SK-N-SH (cell line): ENCODE measurements around the gene NDUFC2. TPM values are rescaled to one million over a fixed set of nuclear protein-coding genes. Genes with fewer than 3 reads are reported as not detected.
A peak's percentile ranks its signal among the peaks of the same experiment; 100 is the strongest.

Experiments used
- CTCF ChIA-PET: fragments of 300-600, 350-600 bp; formaldehyde crosslinking; extraction: SDS; loops from one replicate; lab custom pipeline; 2021; lab: Yijun Ruan, JAX
- POLR2A ChIA-PET: fragments of 350-600 bp; sonication (Branson Sonifier 250); formaldehyde crosslinking; extraction: SDS; loops from one replicate; lab custom pipeline; 2020; ENCODE audit warnings: antibody characterized with exemption, inconsistent platforms; lab: Yijun Ruan, JAX
- DNase-seq: peaks from one replicate; pipeline ENCODE4 v3.0.0; 2012
- H2AFZ ChIP-seq: fragments of 200-600 bp; sonication (generic); 2 replicates; pipeline ENCODE4 v1.8.1; 2016; ENCODE audit warnings: antibody characterized with exemption, mild to moderate bottlenecking, low read depth
- H3F3A ChIP-seq: fragments of 200-600 bp; sonication (generic); replicated peaks from 2 replicates; pipeline ENCODE3; 2016; ENCODE audit warnings: antibody characterized with exemption, mild to moderate bottlenecking; ENCODE audit not compliant: insufficient read depth
- H3K27ac ChIP-seq, 2 experiments: fragments of 200-500 bp in 1 of 2; fragments of 200-600 bp in 1 of 2; sonication (Bioruptor generic) in 1 of 2; sonication (generic), shearing (Covaris generic) in 1 of 2; 2 replicates each; pipeline versions ENCODE4 v1.5.1 to v1.6.1; 2014 to 2016; ENCODE audit warnings: low read depth in 2 of 2, inconsistent platforms in 1 of 2, low read length in 1 of 2, mild to moderate bottlenecking in 1 of 2, mixed read lengths in 1 of 2
- H3K27me3 ChIP-seq: fragments of 200-600 bp; sonication (generic), shearing (Covaris generic); 2 replicates; pipeline ENCODE4 v1.6.1; 2016; ENCODE audit warnings: mixed run types; ENCODE audit not compliant: insufficient read depth
- H3K36me3 ChIP-seq, 2 experiments: fragments of 200-500 bp in 1 of 2; fragments of 200-600 bp in 1 of 2; sonication (Bioruptor generic) in 1 of 2; sonication (generic) in 1 of 2; replicated peaks in 1 of 2; 2 replicates each; pipeline versions ENCODE3 to v1.5.1; 2014 to 2016; ENCODE audit warnings: low read length in 1 of 2, mild to moderate bottlenecking in 1 of 2; ENCODE audit not compliant: insufficient read depth in 2 of 2, control insufficient read depth in 1 of 2
- H3K4me1 ChIP-seq, 2 experiments: fragments of 200-500 bp in 1 of 2; fragments of 200-600 bp in 1 of 2; sonication (Bioruptor generic) in 1 of 2; sonication (generic), shearing (Covaris generic) in 1 of 2; 2 replicates each; pipeline versions ENCODE4 v1.5.1 to v1.6.1; 2014 to 2016; ENCODE audit warnings: low read depth in 1 of 2, low read length in 1 of 2, mixed run types in 1 of 2; ENCODE audit not compliant: insufficient read depth in 2 of 2, control insufficient read depth in 1 of 2
- H3K4me2 ChIP-seq: fragments of 200-600 bp; sonication (generic), shearing (Covaris generic); 2 replicates; pipeline ENCODE4 v1.6.1; 2017; ENCODE audit warnings: mixed run types
- H3K4me3 ChIP-seq, 2 experiments: fragments of 200-500 bp in 1 of 2; fragments of 200-600 bp in 1 of 2; sonication (Bioruptor generic) in 1 of 2; sonication (generic), shearing (Covaris generic) in 1 of 2; 2 replicates each; pipeline versions ENCODE4 v1.5.1 to v1.8.1; 2014 to 2016; ENCODE audit warnings: low read depth in 2 of 2, inconsistent platforms in 1 of 2, low read length in 1 of 2, mild to moderate bottlenecking in 1 of 2, mixed read lengths in 1 of 2, moderate library complexity in 1 of 2
- H3K79me2 ChIP-seq: fragments of 200-600 bp; sonication (generic); 2 replicates; pipeline ENCODE4 v1.8.1; 2017; ENCODE audit warnings: mild to moderate bottlenecking; ENCODE audit not compliant: insufficient read depth
- H3K9ac ChIP-seq: fragments of 200-600 bp; sonication (generic); 2 replicates; pipeline ENCODE4 v1.6.1; 2017; ENCODE audit warnings: mixed run types
- H3K9me2 ChIP-seq: fragments of 200-600 bp; sonication (generic); 2 replicates; pipeline ENCODE4 v1.6.1; 2017; ENCODE audit warnings: mixed run types
- H3K9me3 ChIP-seq: fragments of 200-600 bp; sonication (generic); 2 replicates; pipeline ENCODE4 v1.6.1; 2017; ENCODE audit warnings: mixed run types, mild to moderate bottlenecking, moderate library complexity
- H4K20me1 ChIP-seq: fragments of 200-600 bp; sonication (generic); 2 replicates; pipeline ENCODE4 v1.6.1; 2017; ENCODE audit warnings: mild to moderate bottlenecking, mixed run types; ENCODE audit not compliant: insufficient read depth
- ELF1 ChIP-seq: IDR thresholded peaks from 2 replicates; pipeline ENCODE4 v1.4.0; 2012
- EP300 ChIP-seq, 2 experiments: IDR thresholded peaks; 2 replicates each; pipeline versions ENCODE4 v1.4.0 to v1.6.1; 2012; ENCODE audit warnings: borderline replicate concordance in 1 of 2, low read depth in 1 of 2, low read length in 1 of 2
- EZH2phosphoT487 ChIP-seq: fragments of 200-600 bp; sonication (generic); IDR thresholded peaks from 2 replicates; pipeline ENCODE4 v1.6.1; 2017; ENCODE audit warnings: low read depth, mixed run types, mild to moderate bottlenecking, antibody characterized with exemption, moderate library complexity, borderline replicate concordance
- FOSL2 ChIP-seq: IDR thresholded peaks from 2 replicates; pipeline ENCODE4 v1.4.0; 2012; ENCODE audit warnings: low read depth, mild to moderate bottlenecking, moderate library complexity, borderline replicate concordance
- FOXJ3 ChIP-seq: sonication (generic); formaldehyde crosslinking; IDR thresholded peaks from 2 replicates; pipeline ENCODE4 v1.5.1; 2020; ENCODE audit warnings: mild to moderate bottlenecking, missing genetic modification reagents
- JUND ChIP-seq: IDR thresholded peaks from 2 replicates; pipeline ENCODE4 v1.4.0; 2012
- NFIC ChIP-seq: IDR thresholded peaks from 2 replicates; pipeline ENCODE4 v1.4.0; 2012; ENCODE audit warnings: borderline replicate concordance
- POLR2AphosphoS5 ChIP-seq: IDR thresholded peaks from 2 replicates; pipeline ENCODE4 v1.6.1; 2012; ENCODE audit warnings: low read depth, low read length
- RAD21 ChIP-seq: IDR thresholded peaks from 2 replicates; pipeline ENCODE4 v1.6.1; 2012; ENCODE audit warnings: mild to moderate bottlenecking, low read length
- SIN3A ChIP-seq: IDR thresholded peaks from 2 replicates; pipeline ENCODE4 v1.6.1; 2012; ENCODE audit warnings: low read depth, mild to moderate bottlenecking, low read length, moderate library complexity, borderline replicate concordance
- SMC3 ChIP-seq: IDR thresholded peaks from 2 replicates; pipeline ENCODE4 v1.6.1; 2012; ENCODE audit warnings: low read depth, low read length, improper control_type of control experiment
- TAF1 ChIP-seq: IDR thresholded peaks from 2 replicates; pipeline ENCODE4 v1.6.1; 2012; ENCODE audit warnings: low read depth, mild to moderate bottlenecking, low read length, moderate library complexity, borderline replicate concordance
- TCF12 ChIP-seq: IDR thresholded peaks from 2 replicates; pipeline ENCODE4 v1.4.0; 2012
- TEAD4 ChIP-seq: IDR thresholded peaks from 2 replicates; pipeline ENCODE4 v1.4.0; 2012; ENCODE audit warnings: mild to moderate bottlenecking, borderline replicate concordance; ENCODE audit not compliant: insufficient read depth
- WGBS: methylation state at CpG from one replicate; pipeline ENCODE4 v1.1.6; 2017; ENCODE audit warnings: low lambda C conversion rate; 5-methylcytosine and 5-hydroxymethylcytosine counted together
- polyA plus RNA-seq, 3 experiments: library from polyadenylated mRNA; depleted of rRNA; stranded (reverse); fragments of >200 nt; gene quantifications; 2 replicates each; pipeline ENCODE4 v1.2.3, GENCODE V29; 2012
- TF ChIP-seq, protein P1 (sequence below): fragments of 150-350 bp; IDR thresholded peaks from 2 replicates; pipeline ENCODE4 v1.6.1; 2017; ENCODE audit warnings: antibody characterized with exemption, low read length, low read depth, borderline replicate concordance
- TF ChIP-seq, protein P2 (sequence below): IDR thresholded peaks from 2 replicates; pipeline ENCODE4 v1.4.0; 2012; ENCODE audit warnings: low read depth
- TF ChIP-seq, protein P3 (sequence below): IDR thresholded peaks from 2 replicates; pipeline ENCODE4 v1.6.1; 2012; ENCODE audit warnings: mild to moderate bottlenecking, low read depth, low read length, moderate library complexity
- TF ChIP-seq, protein P4 (sequence below): IDR thresholded peaks from 2 replicates; pipeline ENCODE4; 2012

The NDUFC2 gene
- polyA plus RNA-seq, 1 of the 3 experiments (the other 2 are of a cell fraction), result 235 TPM

DNA sequence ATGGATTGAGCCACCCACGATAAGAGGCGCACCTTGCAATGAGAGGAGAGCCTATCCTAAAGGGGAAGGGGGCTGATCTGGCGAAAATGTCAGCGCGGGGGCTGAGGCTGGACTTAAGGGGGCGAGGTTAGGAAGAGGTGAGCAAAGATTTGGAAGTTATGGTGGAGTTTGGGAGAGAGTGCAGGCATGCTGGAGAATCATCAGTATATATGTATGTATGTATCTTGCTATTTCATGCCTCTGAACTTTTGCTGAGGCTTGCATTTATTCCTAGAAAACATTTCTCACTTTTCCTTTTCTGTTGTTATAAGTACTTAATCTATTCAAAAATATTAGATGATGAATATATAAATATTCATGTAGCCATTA is 33.2 kb downstream of the NDUFC2 start:
- Histone ChIP-seq H3K4me2 (peak overlapping the region; percentile 82; the same call in 1 of the 2 replicates), H3K9me2 (no peaks in the 10 kb centered on the region), H2AFZ (peak overlapping the region; percentile 99), H3K4me1 (peaks cover 9 to 11% of the 10 kb centered on the region in 2 experiments; a peak in 2 of 4 replicates), H3F3A (peaks cover 7% of the 10 kb centered on the region), H3K27ac (no peak overlapping the region; a peak in 2 of 4 replicates), H3K79me2 (peaks cover 5% of the 10 kb centered on the region; the same call in 1 of the 2 replicates), H3K27me3 (no peaks in the 10 kb centered on the region), H3K36me3 (no peaks in the 10 kb centered on the region), H3K9ac (no peak overlapping the region), H3K4me3 (peak overlapping the region in 1 of 2 experiments; percentile 64; a peak in 1 of 4 replicates), H4K20me1 (no peaks in the 10 kb centered on the region), H3K9me3 (no peaks in the 10 kb centered on the region)
- WGBS, result 28% methylated on average over 6 of the region's 6 CpGs
- ChIA-PET POLR2A (interaction anchor here (1.3 to 1.8 kb wide), 3 partner anchors 16 to 52 kb away, joined by 5 to 10 read pairs (median 7); partner anchors contain the start of genes INTS4 and NDUFC2), CTCF (interaction anchor here (0.7 to 3.3 kb wide), 36 partner anchors 9 to 528 kb away, joined by 3 to 30 read pairs (median 4); partner anchors contain the start of genes INTS4 and NARS2)
- TF ChIP-seq, protein P1, sequence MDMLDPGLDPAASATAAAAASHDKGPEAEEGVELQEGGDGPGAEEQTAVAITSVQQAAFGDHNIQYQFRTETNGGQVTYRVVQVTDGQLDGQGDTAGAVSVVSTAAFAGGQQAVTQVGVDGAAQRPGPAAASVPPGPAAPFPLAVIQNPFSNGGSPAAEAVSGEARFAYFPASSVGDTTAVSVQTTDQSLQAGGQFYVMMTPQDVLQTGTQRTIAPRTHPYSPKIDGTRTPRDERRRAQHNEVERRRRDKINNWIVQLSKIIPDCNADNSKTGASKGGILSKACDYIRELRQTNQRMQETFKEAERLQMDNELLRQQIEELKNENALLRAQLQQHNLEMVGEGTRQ, result no peak
- no peak for TF ChIP-seq EZH2phosphoT487
- TF ChIP-seq RAD21, result no peak
- TF ChIP-seq NFIC, result no peak
- TF ChIP-seq TAF1, result no peak
- TF ChIP-seq, protein P2, sequence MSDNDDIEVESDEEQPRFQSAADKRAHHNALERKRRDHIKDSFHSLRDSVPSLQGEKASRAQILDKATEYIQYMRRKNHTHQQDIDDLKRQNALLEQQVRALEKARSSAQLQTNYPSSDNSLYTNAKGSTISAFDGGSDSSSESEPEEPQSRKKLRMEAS, result no peak
- TF ChIP-seq, protein P3, sequence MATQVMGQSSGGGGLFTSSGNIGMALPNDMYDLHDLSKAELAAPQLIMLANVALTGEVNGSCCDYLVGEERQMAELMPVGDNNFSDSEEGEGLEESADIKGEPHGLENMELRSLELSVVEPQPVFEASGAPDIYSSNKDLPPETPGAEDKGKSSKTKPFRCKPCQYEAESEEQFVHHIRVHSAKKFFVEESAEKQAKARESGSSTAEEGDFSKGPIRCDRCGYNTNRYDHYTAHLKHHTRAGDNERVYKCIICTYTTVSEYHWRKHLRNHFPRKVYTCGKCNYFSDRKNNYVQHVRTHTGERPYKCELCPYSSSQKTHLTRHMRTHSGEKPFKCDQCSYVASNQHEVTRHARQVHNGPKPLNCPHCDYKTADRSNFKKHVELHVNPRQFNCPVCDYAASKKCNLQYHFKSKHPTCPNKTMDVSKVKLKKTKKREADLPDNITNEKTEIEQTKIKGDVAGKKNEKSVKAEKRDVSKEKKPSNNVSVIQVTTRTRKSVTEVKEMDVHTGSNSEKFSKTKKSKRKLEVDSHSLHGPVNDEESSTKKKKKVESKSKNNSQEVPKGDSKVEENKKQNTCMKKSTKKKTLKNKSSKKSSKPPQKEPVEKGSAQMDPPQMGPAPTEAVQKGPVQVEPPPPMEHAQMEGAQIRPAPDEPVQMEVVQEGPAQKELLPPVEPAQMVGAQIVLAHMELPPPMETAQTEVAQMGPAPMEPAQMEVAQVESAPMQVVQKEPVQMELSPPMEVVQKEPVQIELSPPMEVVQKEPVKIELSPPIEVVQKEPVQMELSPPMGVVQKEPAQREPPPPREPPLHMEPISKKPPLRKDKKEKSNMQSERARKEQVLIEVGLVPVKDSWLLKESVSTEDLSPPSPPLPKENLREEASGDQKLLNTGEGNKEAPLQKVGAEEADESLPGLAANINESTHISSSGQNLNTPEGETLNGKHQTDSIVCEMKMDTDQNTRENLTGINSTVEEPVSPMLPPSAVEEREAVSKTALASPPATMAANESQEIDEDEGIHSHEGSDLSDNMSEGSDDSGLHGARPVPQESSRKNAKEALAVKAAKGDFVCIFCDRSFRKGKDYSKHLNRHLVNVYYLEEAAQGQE, result no peak
- TF ChIP-seq POLR2AphosphoS5, result no peak
- no peak for TF ChIP-seq SMC3
- no peak for TF ChIP-seq EP300 (IDR thresholded peaks at IDR 0.05; ENCODE audit: borderline replicate concordance in 1 of 2, low read depth in 1 of 2, low read length in 1 of 2)
- no peak for TF ChIP-seq SIN3A
- TF ChIP-seq TEAD4, result no peak
- TF ChIP-seq ELF1, result no peak
- TF ChIP-seq TCF12, result no peak
- TF ChIP-seq JUND, result no peak
- TF ChIP-seq, protein P4, sequence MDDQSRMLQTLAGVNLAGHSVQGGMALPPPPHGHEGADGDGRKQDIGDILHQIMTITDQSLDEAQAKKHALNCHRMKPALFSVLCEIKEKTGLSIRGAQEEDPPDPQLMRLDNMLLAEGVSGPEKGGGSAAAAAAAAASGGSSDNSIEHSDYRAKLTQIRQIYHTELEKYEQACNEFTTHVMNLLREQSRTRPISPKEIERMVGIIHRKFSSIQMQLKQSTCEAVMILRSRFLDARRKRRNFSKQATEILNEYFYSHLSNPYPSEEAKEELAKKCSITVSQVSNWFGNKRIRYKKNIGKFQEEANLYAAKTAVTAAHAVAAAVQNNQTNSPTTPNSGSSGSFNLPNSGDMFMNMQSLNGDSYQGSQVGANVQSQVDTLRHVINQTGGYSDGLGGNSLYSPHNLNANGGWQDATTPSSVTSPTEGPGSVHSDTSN, result no peak
- TF ChIP-seq FOXJ3 (CRISPR knock-in tag), result no peak
- no peak for TF ChIP-seq FOSL2
- DNase-seq, result no peak
